ENCODE data around the gene PHEX.

The PHEX gene

DNA sequence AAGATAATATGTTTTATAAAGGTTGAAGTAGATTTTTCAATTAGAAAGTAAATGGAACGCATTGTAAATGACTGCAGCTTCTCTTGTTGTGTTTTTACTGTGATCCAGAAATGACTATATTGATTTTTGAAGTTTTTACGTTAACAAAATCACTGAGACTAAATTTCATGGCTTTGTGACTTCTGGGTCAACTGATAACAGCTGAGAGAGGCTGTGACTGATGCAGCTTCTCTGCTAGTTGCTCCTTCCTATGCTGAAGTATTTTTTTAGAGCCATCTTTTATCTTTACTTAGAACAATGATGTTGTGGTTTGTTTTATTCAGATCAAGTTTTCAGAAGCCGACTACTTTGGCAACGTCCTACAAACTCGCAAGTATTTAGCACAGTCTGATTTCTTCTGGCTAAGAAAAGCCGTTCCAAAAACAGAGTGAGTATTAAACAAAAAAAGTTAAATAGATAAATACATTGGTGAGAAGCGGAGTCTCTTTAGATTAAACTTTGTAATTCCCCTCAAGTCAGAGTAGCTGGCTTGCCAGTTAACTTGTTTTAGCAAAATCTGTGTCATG, 145.9 kb downstream of the PHEX start:
- TF ChIP-seq TAF1 (IDR thresholded peaks at IDR 0.05; ENCODE audit: borderline replicate concordance, insufficient read depth, low read length) (no peak), POLR2AphosphoS5 (IDR thresholded peaks at IDR 0.05; ENCODE audit: low read depth, low read length) (no peak), FOXP2 (optimal IDR thresholded peaks at IDR 0.05; ENCODE audit: borderline replicate concordance, extremely low read depth, extremely low read length, insufficient read depth) (no peak), SIN3A (IDR thresholded peaks at IDR 0.05; ENCODE audit: borderline replicate concordance, insufficient read depth, low read length) (no peak)
- TF ChIP-seq, protein P1, sequence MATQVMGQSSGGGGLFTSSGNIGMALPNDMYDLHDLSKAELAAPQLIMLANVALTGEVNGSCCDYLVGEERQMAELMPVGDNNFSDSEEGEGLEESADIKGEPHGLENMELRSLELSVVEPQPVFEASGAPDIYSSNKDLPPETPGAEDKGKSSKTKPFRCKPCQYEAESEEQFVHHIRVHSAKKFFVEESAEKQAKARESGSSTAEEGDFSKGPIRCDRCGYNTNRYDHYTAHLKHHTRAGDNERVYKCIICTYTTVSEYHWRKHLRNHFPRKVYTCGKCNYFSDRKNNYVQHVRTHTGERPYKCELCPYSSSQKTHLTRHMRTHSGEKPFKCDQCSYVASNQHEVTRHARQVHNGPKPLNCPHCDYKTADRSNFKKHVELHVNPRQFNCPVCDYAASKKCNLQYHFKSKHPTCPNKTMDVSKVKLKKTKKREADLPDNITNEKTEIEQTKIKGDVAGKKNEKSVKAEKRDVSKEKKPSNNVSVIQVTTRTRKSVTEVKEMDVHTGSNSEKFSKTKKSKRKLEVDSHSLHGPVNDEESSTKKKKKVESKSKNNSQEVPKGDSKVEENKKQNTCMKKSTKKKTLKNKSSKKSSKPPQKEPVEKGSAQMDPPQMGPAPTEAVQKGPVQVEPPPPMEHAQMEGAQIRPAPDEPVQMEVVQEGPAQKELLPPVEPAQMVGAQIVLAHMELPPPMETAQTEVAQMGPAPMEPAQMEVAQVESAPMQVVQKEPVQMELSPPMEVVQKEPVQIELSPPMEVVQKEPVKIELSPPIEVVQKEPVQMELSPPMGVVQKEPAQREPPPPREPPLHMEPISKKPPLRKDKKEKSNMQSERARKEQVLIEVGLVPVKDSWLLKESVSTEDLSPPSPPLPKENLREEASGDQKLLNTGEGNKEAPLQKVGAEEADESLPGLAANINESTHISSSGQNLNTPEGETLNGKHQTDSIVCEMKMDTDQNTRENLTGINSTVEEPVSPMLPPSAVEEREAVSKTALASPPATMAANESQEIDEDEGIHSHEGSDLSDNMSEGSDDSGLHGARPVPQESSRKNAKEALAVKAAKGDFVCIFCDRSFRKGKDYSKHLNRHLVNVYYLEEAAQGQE (IDR thresholded peaks at IDR 0.05; ENCODE audit: insufficient read depth in 1 of 2, low read depth in 2 of 2, low read length in 2 of 2), result no peak

DNA sequence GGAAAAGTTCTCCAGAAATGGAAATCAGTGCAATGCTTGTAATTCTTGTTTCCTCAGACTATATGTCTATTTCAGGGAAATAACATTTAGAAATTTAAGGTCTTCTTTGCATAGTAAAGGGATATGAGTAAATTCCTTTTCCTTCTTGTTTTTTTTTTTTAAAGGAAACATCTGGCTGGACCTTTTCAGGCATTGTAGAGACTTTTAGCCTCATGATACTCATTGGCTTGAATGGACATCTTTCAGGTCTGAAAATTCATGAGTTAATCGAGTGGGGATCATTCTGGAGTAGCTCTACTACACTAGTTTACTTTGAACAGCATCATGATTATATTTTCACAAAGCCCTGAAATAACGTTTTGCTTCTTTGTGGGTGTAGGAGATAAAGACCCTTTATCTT, 152.0 kb downstream of the PHEX start:
- TF ChIP-seq, protein P1 (IDR thresholded peaks at IDR 0.05; ENCODE audit: insufficient read depth in 1 of 2, low read depth in 2 of 2, low read length in 2 of 2), result no peak
- TF ChIP-seq SIN3A (IDR thresholded peaks at IDR 0.05; ENCODE audit: borderline replicate concordance, insufficient read depth, low read length), result no peak
- TF ChIP-seq FOXP2 (optimal IDR thresholded peaks at IDR 0.05; ENCODE audit: borderline replicate concordance, extremely low read depth, extremely low read length, insufficient read depth), result no peak
- TF ChIP-seq POLR2AphosphoS5 (IDR thresholded peaks at IDR 0.05; ENCODE audit: low read depth, low read length), result no peak
- no peak for TF ChIP-seq TAF1 (IDR thresholded peaks at IDR 0.05; ENCODE audit: borderline replicate concordance, insufficient read depth, low read length)

DNA sequence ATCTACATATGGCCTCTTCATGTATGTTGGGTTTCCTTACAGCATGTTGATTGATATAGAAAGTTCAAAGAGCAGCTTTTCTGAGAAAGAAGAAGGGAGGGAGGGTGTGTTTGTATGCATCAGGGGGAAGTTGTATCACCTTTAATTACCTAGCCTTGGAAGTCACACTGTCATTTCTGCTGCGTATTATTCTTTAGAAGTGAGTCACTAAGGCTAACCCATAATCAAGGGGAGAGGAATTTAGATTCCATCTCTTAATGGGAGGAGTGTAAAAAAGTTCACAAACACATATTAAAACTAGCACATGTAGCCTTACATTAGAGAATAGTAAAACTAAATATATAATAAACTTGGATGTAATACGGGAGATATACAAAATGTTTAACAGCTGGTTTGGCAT, 154.0 kb downstream of the PHEX start:
- TF ChIP-seq TAF1 (IDR thresholded peaks at IDR 0.05; ENCODE audit: borderline replicate concordance, insufficient read depth, low read length) (no peak), POLR2AphosphoS5 (IDR thresholded peaks at IDR 0.05; ENCODE audit: low read depth, low read length) (no peak), SIN3A (IDR thresholded peaks at IDR 0.05; ENCODE audit: borderline replicate concordance, insufficient read depth, low read length) (no peak), FOXP2 (optimal IDR thresholded peaks at IDR 0.05; ENCODE audit: borderline replicate concordance, extremely low read depth, extremely low read length, insufficient read depth) (no peak)
- TF ChIP-seq, protein P1 (IDR thresholded peaks at IDR 0.05; ENCODE audit: insufficient read depth in 1 of 2, low read depth in 2 of 2, low read length in 2 of 2), result no peak

DNA sequence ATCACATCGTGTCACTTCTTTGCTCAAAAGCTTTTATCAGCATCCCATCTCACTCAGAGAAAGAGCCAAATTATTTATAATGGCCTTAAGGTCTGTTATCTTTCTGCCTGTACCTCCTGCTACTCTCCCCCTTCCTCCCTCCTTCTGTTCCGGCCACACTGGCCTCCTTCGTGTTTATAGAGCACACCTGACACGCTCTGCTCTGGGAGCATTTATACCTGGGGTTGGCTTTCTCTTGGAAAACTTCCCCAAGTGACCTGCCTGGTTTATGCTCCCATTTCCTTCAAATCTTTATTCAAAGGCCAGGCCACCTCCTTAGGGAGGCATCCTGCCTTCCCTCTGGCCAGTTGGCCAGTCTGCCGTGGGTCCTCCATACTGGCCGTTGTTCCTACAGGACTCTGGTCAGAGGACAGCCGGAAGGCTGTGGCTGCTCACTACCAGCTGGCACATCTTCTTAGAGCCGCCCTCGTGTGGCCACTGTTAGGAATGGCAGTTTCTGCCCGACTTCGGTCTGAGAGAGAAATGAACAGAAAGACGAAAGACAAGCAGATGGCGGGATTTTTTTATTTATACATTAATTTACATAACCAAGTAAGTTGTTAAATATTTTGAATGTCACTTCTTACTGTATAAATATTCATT, 160.4 kb downstream of the PHEX start:
- TF ChIP-seq, protein P1 (IDR thresholded peaks at IDR 0.05; ENCODE audit: insufficient read depth in 1 of 2, low read depth in 2 of 2, low read length in 2 of 2), result 0 out of 4 replicates have a peak, but pooled peaks of 1 of the 2 experiments have one; percentile 43
- no peak for TF ChIP-seq POLR2AphosphoS5 (IDR thresholded peaks at IDR 0.05; ENCODE audit: low read depth, low read length)
